UCSD-AML1 (cell line): ENCODE results near the gene SLC44A2.

Experiments
- DNase-seq: peaks from one replicate; lab custom pipeline; 2025; ENCODE audit not compliant: unreplicated experiment; lab: John Stamatoyannopoulos, UW

SLC44A2 gene

GRCh38 chr19:10625003-10625761 lies at the start of gene SLC44A2:
Gene SLC44A2 (plus strand): TSS chr19:10625553. CDS start chr19:10625634, 81 bp downstream.
- no peak for DNase-seq

- DNase-seq, result no peak
Observed at GRCh38 chr19:10577951-10578350, 47.4 kb upstream of the SLC44A2 start.

DNA sequence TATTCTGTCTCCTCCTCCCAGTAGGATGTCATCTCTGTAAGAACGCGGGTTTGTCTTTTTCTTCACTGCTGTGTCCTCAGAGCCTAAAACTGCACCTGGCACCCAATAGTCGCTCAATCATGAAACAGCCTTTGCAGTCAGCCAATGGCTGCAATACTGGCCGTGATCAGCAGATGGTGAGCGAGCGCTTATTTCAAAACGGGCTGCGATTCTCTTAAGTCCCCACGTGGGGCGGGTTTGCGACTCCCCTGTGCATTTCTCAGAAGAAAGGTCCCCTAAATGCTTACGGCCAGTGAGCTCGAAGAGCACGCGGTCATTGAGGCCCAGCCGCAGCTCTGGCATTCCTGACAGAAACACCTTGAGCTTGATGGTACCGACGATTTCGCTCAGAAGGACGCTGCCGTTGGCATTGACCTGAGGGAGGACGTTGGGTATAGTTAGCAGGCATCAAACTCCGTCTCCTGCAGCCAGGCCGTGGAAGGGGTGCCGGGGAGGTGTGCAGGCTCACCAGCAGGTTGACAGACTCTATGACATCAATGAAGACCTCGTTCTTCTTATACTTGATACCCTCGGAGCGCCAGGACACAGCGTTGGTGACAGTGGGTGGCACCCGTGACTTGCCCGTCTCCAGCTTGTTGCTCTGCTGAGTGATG lies 44.2 kb upstream of the SLC44A2 start:
- DNase-seq, result peak; percentile 89

GRCh38 chr19:10582091-10582490 lies 43.3 kb upstream of the SLC44A2 start:
- no peak for DNase-seq

GRCh38 chr19:10583036-10583776 lies 42.1 kb upstream of the SLC44A2 start:
- DNase-seq, result no peak

DNA sequence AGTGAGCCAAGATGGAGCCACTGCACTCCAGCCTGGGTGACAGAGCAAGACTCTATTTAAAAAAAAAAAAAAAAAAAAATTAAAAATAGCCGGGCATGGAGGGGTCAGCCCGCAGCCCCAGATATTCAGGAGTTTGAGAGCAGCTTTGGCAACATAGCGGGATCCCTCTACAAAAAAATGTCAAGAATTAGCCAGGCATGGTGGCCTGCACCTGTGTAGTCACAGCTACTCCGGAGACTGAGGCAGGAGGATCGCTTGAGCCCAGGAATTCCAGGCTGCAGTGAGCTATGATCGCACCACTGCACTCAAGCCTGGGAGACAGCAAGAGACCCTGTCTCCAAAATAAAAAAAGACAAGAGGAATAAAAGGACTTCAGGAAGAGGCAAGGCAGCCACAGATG lies 39.0 kb upstream of the SLC44A2 start:
- DNase-seq, result no peak

- no peak for DNase-seq
Observed at GRCh38 chr19:10587022-10587838, 38.1 kb upstream of the SLC44A2 start, which contains the start of gene AP1M2. Gene AP1M2 (minus strand): TSS chr19:10587312. CDS start chr19:10587231, 81 bp downstream.

GRCh38 chr19:10587839-10588150 lies 37.6 kb upstream of the SLC44A2 start:
- DNase-seq, result no peak

- no peak for DNase-seq
Observed at GRCh38 chr19:10593148-10593547, 32.2 kb upstream of the SLC44A2 start.

GRCh38 chr19:10593820-10594637 lies 31.3 kb upstream of the SLC44A2 start:
- DNase-seq, result no peak

- no peak for DNase-seq
Observed at GRCh38 chr19:10600149-10600548, 25.2 kb upstream of the SLC44A2 start.

DNA sequence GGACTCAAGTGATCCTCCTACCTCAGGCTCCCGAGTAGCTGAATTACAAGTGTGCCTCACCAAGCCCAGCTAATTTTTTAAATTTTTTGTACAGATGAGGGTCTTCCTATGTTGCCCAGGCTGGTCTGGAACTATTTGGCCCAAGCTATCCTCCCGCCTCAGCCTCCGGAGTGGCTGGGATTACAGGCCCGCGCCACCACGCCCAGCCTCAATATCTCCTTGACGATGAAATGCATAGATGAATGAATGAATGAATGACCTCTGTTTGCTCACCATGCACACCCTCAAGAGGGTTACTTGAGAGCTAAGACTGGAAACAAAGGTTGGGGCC lies 23.4 kb upstream of the SLC44A2 start:
- no peak for DNase-seq

DNA sequence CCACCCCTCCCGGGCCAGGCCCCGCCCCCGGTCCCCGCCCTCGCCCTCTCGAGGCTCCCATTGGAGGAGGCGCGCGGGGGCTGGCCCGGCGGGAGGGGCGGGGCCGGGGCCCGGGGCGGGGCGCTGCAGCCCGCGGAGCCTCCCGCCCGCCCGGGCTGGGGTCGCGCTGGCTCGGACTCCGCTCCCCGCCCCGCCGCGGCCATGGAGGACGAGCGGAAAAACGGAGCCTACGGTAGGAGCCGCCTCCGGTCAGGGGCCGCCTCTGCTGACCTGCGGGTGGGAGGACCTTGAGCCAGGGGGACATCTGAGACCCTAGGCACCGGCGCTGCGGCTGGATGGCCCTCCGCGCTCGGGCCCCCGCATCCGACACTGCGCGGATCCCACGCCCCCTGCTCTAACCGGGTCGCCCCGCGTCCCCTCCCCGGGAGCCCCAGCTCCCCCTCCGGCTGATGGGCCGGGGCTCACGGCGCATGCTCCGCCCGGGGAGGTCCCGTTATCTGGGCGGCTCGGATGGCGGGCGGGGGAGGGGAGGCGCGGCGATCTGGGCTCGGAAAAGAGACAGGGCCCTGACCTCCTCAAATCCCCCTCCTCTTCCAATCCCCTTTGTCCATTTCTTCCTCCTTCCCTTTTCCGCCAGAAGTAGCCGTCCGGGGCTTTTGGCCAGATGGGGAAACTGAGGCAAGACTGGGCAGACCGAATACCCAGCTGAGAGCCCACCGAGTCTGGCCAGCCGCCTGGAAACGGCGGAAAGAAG lies 22.8 kb upstream of the SLC44A2 start:
- DNase-seq, result peak; percentile 88

DNA sequence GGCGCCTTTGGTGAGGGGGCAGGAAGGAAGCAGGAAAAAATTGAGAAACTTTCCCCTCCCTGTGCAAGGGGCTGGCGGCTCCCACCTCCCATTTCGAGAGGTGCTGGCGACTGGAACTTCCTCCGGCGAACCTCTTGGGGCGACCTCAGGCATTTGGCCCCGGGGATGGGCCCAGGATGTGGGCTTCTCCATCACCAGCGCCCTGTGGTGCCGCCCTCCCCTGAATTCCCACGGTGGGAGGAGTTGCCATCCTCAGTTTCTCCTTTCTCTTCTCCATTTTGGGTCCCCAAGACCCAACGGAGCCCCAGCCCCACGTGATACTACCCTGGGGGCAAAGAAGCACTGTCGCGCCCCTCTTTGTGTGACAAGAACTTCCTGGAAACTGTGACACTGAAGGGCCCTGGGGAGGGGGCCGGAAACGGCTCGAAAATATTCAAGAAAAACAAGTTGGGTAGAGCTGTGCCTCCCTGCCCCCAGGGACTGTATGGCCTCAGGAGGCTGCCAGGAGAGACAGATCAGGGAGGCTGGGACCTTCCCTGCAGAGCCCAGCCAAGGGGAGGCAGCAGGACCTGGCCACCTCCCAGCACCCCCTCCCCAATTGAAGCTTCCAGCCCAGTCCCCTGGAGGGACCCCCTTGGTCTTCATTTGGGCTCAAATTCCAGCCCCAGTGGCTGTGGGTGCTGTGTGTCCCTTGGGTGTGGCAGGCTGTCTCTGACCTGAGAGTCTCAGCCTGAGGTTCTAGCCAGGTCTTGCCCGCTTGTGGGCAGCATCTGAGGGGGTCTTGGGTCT lies 22.1 kb upstream of the SLC44A2 start:
- peak; percentile 72 for DNase-seq

DNA sequence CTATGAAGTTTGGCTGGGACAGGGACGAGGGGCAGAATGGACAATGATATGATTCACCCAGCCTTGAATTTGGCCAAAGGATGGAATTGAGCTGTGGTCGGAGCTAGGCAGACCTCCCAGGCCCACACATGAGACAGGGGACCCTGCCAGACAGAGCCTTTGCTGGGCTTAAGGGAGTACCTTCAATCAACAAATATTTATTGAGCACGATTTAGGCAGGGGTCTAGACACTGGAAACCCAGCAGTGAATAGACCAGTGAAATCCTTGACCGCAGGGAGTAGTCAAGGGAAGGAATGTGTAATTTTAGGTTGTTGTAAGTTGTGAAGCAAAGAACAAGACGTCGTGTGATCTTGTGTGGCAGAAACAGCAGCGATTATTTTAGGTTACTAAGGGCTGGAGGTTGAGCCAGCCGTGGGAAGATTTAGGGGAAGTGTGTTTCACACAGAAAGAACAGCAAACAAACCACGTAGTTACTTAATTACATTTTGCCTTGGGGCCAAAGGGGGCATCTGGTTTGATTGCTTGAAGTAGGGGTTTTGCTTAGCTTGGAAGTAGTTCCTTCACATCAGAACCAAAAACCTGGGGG lies 21.4 kb upstream of the SLC44A2 start:
- peak; percentile 51 for DNase-seq

GRCh38 chr19:10604460-10604980 lies 20.8 kb upstream of the SLC44A2 start:
- DNase-seq, result peak; percentile 51

DNA sequence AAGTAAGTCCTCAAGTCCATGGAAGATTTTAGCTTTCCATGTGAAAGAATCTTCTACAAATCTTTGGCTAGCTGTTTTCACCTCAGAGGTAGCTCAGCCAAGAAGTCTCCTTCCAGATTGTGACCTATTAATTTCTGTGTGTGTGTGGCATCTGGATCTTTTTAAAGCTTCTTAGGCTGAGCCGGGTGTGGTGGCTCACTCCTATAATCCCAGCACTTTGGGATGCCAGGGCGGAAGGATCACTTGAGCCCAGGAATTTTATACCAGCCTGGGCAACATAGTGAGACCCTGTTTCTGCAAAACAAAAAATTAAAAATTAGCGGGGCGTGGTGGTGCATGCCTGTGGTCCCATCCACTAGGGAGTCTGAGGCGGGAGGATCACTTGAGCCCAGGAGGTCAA lies 13.4 kb upstream of the SLC44A2 start:
- no peak for DNase-seq

- no peak for DNase-seq
Observed at GRCh38 chr19:10612499-10613119, 12.7 kb upstream of the SLC44A2 start.
